Astrocyte of the cerebellum (primary cell): ENCODE results near the gene TMEM131.

Source experiments
- DNase-seq: peaks from one replicate; pipeline ENCODE4 v3.0.0-alpha.2; 2011; ENCODE audit warnings: low read depth
- H3K4me3 ChIP-seq: 2 replicates; pipeline ENCODE4 v1.5.1; 2011; ENCODE audit warnings: mild to moderate bottlenecking, low read depth, low read length, moderate library complexity
- CTCF ChIP-seq: IDR thresholded peaks from 2 replicates; pipeline ENCODE4 v1.5.1; 2012; ENCODE audit warnings: low read length, low read depth, moderate library complexity, mild to moderate bottlenecking; ENCODE audit errors: missing control alignments
- in situ Hi-C: cut with HindIII; loops from 2 replicates; pipeline ENCODE4 v1.10.0; 2017; ENCODE audit warnings: low sequenced_read_pairs

Gene TMEM131

DNA sequence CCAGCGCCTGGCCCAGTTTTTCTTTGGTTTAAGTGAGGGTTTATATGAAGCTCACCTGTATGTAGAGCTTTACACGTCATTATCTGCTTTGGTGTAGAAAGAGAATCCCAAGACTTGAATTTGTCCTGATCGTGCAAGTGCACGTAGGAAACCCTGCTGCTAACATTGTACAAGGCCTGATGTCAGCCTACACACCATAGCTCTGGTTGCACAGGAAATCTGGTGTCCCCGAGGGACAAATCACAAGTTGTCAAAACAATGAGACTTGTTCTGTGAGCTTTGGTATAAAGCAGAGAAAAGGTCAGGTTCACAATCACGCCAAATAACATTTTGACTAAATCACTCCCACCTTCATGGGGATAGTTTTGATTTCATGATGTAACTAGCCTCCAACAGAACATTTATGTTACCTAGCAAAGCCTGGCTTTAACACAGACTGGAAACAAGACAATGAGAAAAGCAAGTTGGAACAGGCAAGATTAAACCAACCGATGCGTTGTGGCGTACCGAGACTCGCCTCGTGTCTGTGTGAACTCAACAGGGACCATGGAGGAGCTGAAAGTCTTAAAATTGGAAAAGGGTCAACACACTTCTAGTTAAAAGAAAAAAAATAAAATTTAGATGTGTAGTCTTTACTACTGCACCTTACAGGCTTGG lies 240.9 kb downstream of the TMEM131 start:
- H3K4me3 ChIP-seq = no peak overlapping the region
- TF ChIP-seq CTCF = no peak
- DNase-seq = no peak
- in situ Hi-C loops = no loop called here

GRCh38 chr2:97752342-97753334 lies 243.1 kb downstream of the TMEM131 start:
- in situ Hi-C loops = no loop called here
- no peak overlapping the region for H3K4me3 ChIP-seq
- no peak for DNase-seq
- TF ChIP-seq CTCF = no peak

GRCh38 chr2:97751752-97752151 lies 244.0 kb downstream of the TMEM131 start:
- in situ Hi-C loops = no loop called here
- peak; percentile 23 for DNase-seq
- no peak for TF ChIP-seq CTCF
- H3K4me3 ChIP-seq = no peak overlapping the region

- TF ChIP-seq CTCF = no peak
- no peak for DNase-seq
- in situ Hi-C loops = no loop called here
- no peak overlapping the region for H3K4me3 ChIP-seq
Measured at GRCh38 chr2:97750017-97750416, 245.7 kb downstream of the TMEM131 start.

- no peak for DNase-seq
- no peak overlapping the region for H3K4me3 ChIP-seq
- in situ Hi-C loops = no loop called here
- no peak for TF ChIP-seq CTCF
Measured at GRCh38 chr2:97749581-97749980, 246.2 kb downstream of the TMEM131 start.

DNA sequence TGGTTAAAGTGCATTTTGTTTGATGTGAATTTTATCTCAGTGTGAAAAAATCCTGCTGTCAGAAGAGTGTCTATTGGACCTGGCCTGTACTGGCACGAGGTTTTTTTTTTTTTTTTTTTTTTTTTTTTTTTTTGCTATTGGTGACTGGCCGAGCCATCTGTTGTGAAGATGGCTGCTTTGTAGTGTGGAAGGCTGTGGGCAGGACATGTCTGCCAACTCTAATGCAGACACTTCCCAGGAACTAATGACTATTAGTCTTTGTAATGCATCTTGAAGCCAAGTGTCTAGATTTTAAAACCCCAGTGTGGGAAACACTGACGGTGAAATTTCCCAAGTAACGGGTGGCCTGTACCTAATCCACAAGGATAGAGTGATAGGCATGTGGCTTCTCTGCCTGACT lies 248.0 kb downstream of the TMEM131 start:
- H3K4me3 ChIP-seq = no peak overlapping the region
- no peak for TF ChIP-seq CTCF
- in situ Hi-C loops = no loop called here
- no peak for DNase-seq
